SJCRH30 (cell line): ENCODE data around the gene TTC5. TPM values are rescaled to one million over a fixed set of nuclear protein-coding genes. Genes with fewer than 3 reads are reported as not detected.
"Not testable (repeated sequence)": the region's sequence is repeated elsewhere in the genome, so short reads cannot be mapped to it uniquely, and the experiment has no call there.

Source experiments
- DNase-seq, 2 experiments: peaks; one replicate each; pipeline ENCODE4 v3.0.0-alpha.2; 2015 to 2020
- H3K27ac ChIP-seq: fragments of 250-450 bp; sonication (Bioruptor Pico); 2 replicates; pipeline ENCODE4 v1.5.1; 2020; ENCODE audit warnings: mild to moderate bottlenecking, moderate library complexity
- H3K27me3 ChIP-seq: fragments of 250-450 bp; sonication (Bioruptor Pico); 2 replicates; pipeline ENCODE4 v1.5.1; 2020; ENCODE audit warnings: mild to moderate bottlenecking, moderate library complexity
- H3K36me3 ChIP-seq: fragments of 250-450 bp; sonication (Bioruptor Pico); 2 replicates; pipeline ENCODE4 v1.5.1; 2020; ENCODE audit warnings: mild to moderate bottlenecking, moderate library complexity
- H3K4me1 ChIP-seq: fragments of 250-450 bp; sonication (Bioruptor Pico); 2 replicates; pipeline ENCODE4 v1.5.1; 2020; ENCODE audit warnings: mild to moderate bottlenecking, moderate library complexity
- H3K4me3 ChIP-seq: fragments of 250-450 bp; sonication (Bioruptor Pico); 2 replicates; pipeline ENCODE4 v1.5.1; 2020; ENCODE audit warnings: mild to moderate bottlenecking, moderate library complexity
- H3K9me3 ChIP-seq: fragments of 250-450 bp; sonication (Bioruptor Pico); replicated peaks from 2 replicates; pipeline ENCODE4 v1.5.1; 2020; ENCODE audit warnings: mild to moderate bottlenecking, moderate library complexity
- total RNA-seq: library from RNA; depleted of rRNA; stranded (reverse); fragments of >200 nt; shearing (Covaris generic); gene quantifications from 2 replicates; pipeline ENCODE4 v1.2.3, GENCODE V29; 2014; rRNA removed

The TTC5 gene
- total RNA-seq, 1 experiment from 2014 or later = 11.3 TPM

DNA sequence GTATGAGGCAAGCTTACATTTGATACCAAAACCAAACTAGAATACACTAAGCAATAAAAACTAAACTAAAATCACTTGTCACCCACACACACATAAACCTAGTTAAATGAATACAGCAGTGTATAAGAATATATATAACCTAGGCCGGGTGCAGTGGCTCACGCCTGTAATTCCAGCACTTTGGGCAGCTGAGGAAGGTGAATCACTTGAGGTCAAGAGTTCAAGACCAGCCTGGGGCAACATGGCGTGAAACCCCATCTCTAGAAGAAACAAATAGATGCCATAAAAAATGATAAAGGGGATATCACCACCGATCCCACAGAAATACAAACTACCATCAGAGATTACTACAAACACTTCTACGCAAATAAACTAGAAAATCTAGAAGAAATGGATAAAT, 41.4 kb downstream of the TTC5 start:
- not testable (repeated sequence) for H3K4me1 ChIP-seq, H3K27ac ChIP-seq, H3K36me3 ChIP-seq, H3K4me3 ChIP-seq, H3K9me3 ChIP-seq, H3K27me3 ChIP-seq
- peak in 1 of 2 experiments; percentile 10 for DNase-seq

DNA sequence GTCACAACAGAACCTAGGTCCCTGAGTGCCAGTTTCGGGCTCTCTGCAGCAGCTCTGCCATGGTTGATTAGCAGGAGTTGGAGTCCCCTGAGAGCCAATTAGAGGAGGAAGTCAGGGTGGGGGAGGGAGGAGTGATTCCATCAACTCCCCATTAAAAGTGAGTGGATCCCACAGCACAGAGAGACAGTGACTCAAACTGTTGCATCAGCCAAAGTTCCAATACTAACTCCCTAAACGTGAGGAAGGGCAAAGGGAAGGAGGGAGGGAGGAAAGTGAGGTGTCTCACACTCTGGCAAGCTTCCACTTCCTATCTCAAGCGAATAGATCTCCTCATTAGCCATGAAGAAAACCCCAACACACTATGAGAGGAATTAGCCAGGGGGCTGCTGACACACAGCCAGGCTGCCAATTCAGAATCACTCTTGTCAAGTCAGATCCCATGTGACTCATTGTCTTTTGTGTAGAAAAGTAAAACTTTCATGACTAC, 43.1 kb downstream of the TTC5 start:
- H3K36me3 ChIP-seq = no peaks in the 10 kb centered on the region
- no peak overlapping the region for H3K4me3 ChIP-seq
- no peaks in the 10 kb centered on the region for H3K9me3 ChIP-seq
- no peak overlapping the region for H3K27ac ChIP-seq
- no peaks in the 10 kb centered on the region for H3K27me3 ChIP-seq
- H3K4me1 ChIP-seq = no peaks in the 10 kb centered on the region
- DNase-seq = peak in 1 of 2 experiments; percentile 3

DNA sequence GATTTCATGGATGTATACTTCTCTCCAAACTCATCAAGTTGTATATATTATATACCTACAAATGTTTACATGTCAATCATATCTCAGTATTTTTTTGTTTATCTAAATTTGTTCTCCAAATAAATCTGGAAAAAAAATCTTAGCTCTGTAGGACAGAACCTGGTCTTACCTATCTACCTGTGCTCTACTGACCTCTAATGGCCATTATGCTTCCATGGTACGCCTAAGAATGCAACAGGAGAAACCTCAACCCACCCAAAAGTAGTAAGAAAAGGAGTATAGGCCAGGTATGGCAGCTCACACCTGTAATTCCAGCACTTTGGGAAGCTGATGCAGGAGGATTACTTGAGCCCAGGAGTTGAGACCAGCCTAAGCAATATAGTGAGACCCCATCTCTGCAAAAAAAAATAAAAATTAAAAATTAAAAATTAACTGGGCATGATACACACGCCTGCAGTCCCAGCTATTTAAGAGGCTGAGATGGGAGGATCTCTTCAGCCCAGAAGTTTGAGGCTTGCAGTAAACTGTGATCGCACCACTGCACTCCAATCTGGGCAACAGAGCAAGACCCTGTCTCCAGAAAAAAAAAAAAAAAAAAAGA, 58.0 kb downstream of the TTC5 start:
- H3K36me3 ChIP-seq = no peaks in the 10 kb centered on the region
- no peak overlapping the region for H3K27ac ChIP-seq
- DNase-seq = peak in 1 of 2 experiments; percentile 6
- no peaks in the 10 kb centered on the region for H3K4me1 ChIP-seq
- H3K9me3 ChIP-seq = no peaks in the 10 kb centered on the region
- H3K27me3 ChIP-seq = no peaks in the 10 kb centered on the region
- no peak overlapping the region for H3K4me3 ChIP-seq

Other genes with a start within 250 kb of the TTC5 start
- gene OR4L1, start 245.9 kb downstream of the TTC5 start, total RNA-seq = not detected in 2 replicates
- 0.14 TPM in 1 of 2 replicates, not detected in the other for gene OR4K17, start 195.2 kb downstream of the TTC5 start, total RNA-seq
- not detected in 2 replicates for gene OR4N5, start 167.1 kb downstream of the TTC5 start, total RNA-seq
- not detected in 2 replicates for gene OR11G2, start 115.1 kb downstream of the TTC5 start, total RNA-seq
- not detected in 2 replicates for gene OR11H6, start 82.2 kb downstream of the TTC5 start, total RNA-seq
- gene OR11H7, start 77.0 kb downstream of the TTC5 start, total RNA-seq = not detected in 2 replicates
- not detected in 2 replicates for gene OR11H4, start 66.7 kb downstream of the TTC5 start, total RNA-seq
- 98.4 and 109 TPM in 2 replicates for gene CCNB1IP1, start 27.3 kb upstream of the TTC5 start, total RNA-seq
- gene PARP2, start 37.7 kb upstream of the TTC5 start, total RNA-seq = 41.2 and 44.4 TPM in 2 replicates
- gene TEP1, start 107.5 kb upstream of the TTC5 start, total RNA-seq = 7.2 and 8.8 TPM in 2 replicates
- gene KLHL33, start 130.2 kb upstream of the TTC5 start, total RNA-seq = not detected in 2 replicates
- gene OSGEP, start 148.9 kb upstream of the TTC5 start, total RNA-seq = 27.2 and 34.1 TPM in 2 replicates
- gene APEX1, start 149.3 kb upstream of the TTC5 start, total RNA-seq = 221 and 235 TPM in 2 replicates
- 24.2 and 25.0 TPM in 2 replicates for gene PIP4P1, start 155.5 kb upstream of the TTC5 start, total RNA-seq
- gene PNP, start 163.5 kb upstream of the TTC5 start, total RNA-seq = 29.9 and 36.8 TPM in 2 replicates
- not detected in 2 replicates for gene RNASE10, start 199.6 kb upstream of the TTC5 start, total RNA-seq